ENCODE measurements around the gene INTS15.

DNA sequence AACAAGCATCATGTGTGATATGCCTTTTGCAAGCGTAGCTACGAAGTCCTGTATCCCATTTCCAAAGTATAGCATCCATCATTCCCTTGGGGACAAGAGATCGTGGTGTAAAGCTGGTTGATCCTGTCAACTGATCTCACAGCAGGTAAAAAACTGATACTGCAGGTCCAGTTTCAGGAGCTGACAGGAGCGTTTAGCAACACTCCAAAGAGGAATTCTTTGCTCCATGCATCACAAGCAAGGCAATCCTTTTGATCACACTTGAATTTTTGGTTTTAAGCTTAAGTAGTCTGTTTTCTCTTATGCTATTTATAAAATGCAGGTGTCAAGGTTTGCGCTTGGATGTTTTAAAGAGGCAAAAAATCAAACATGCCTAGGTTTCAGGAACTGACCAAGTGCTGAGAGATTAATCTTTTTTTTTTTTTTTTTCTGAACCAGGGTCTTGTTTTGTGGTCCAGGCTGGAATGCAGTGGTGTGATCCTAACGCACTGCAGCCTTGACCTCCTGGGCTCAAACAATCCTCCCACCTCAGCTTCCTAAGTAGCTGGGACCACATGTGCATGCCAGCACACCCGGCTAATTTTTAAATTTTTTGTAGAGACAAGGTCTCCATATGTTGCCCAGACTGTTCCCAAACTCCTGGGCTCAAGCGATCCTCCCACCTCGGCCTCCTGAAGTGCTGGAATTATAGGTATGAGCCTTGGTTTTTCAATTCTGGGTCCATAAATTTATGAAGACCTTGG, 14.4 kb upstream of the INTS15 start:
- TF ChIP-seq, protein P1, sequence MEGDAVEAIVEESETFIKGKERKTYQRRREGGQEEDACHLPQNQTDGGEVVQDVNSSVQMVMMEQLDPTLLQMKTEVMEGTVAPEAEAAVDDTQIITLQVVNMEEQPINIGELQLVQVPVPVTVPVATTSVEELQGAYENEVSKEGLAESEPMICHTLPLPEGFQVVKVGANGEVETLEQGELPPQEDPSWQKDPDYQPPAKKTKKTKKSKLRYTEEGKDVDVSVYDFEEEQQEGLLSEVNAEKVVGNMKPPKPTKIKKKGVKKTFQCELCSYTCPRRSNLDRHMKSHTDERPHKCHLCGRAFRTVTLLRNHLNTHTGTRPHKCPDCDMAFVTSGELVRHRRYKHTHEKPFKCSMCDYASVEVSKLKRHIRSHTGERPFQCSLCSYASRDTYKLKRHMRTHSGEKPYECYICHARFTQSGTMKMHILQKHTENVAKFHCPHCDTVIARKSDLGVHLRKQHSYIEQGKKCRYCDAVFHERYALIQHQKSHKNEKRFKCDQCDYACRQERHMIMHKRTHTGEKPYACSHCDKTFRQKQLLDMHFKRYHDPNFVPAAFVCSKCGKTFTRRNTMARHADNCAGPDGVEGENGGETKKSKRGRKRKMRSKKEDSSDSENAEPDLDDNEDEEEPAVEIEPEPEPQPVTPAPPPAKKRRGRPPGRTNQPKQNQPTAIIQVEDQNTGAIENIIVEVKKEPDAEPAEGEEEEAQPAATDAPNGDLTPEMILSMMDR (IDR thresholded peaks at IDR 0.05; ENCODE audit: insufficient read depth, low read length) = no peak
- TF ChIP-seq, protein P2, sequence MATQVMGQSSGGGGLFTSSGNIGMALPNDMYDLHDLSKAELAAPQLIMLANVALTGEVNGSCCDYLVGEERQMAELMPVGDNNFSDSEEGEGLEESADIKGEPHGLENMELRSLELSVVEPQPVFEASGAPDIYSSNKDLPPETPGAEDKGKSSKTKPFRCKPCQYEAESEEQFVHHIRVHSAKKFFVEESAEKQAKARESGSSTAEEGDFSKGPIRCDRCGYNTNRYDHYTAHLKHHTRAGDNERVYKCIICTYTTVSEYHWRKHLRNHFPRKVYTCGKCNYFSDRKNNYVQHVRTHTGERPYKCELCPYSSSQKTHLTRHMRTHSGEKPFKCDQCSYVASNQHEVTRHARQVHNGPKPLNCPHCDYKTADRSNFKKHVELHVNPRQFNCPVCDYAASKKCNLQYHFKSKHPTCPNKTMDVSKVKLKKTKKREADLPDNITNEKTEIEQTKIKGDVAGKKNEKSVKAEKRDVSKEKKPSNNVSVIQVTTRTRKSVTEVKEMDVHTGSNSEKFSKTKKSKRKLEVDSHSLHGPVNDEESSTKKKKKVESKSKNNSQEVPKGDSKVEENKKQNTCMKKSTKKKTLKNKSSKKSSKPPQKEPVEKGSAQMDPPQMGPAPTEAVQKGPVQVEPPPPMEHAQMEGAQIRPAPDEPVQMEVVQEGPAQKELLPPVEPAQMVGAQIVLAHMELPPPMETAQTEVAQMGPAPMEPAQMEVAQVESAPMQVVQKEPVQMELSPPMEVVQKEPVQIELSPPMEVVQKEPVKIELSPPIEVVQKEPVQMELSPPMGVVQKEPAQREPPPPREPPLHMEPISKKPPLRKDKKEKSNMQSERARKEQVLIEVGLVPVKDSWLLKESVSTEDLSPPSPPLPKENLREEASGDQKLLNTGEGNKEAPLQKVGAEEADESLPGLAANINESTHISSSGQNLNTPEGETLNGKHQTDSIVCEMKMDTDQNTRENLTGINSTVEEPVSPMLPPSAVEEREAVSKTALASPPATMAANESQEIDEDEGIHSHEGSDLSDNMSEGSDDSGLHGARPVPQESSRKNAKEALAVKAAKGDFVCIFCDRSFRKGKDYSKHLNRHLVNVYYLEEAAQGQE (IDR thresholded peaks at IDR 0.05; ENCODE audit: insufficient replicate concordance, low read depth) = no peak
- TF ChIP-seq GABPA (IDR thresholded peaks at IDR 0.05; ENCODE audit: low read depth) = no peak
- TF ChIP-seq POLR2AphosphoS5 (IDR thresholded peaks at IDR 0.05; ENCODE audit: low read depth) = no peak

All from HL-60 (cell line).